ENCODE data around the gene MINDY3. TPM values are rescaled to one million over a fixed set of nuclear protein-coding genes. Genes with fewer than 3 reads are reported as not detected.
"Not testable (repeated sequence)": the region's sequence is repeated elsewhere in the genome, so short reads cannot be mapped to it uniquely, and the experiment has no call there.

MINDY3 gene
- 28.9 TPM for polyA plus RNA-seq (ENCODE audit: insufficient read length)

DNA sequence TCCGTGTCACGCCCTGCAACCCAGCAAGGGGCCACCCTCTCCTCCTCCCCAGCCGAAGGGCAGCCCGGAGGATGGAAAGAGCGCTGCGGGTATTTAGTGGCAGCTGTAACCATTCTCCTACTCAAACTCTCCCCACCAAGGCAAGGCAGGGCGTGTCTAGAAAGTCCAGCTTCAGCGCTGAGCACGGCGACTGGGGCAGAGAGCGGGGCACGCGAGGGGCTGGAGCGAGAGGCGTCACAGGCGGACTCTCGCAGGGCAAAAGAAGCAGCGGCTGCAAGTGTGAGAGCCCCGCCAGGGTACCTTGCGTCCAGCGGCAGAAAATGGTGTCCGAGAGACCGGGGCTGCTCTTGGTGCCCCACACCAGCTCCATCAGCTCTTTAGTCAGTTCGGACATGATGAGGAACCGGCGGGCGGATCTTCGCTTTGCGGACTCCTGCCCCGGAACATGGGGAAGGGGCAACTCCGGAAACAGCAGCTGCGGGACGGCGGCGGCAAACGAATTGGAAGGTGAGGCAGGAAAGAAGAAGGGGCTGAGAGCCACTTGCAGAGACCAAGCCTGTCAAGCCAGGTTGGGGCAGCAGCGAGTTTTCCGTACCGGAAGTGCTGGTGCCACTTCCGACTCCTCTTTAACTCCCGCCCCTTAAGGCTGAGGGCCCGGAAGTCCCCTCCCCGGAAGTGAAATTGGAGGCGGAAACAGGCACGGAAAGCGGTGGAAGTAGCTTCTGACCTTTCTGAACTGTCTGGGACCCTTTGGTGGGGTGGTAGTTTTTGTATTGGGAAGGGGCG lies at the start of gene MINDY3:
MINDY3 (minus strand) TSS at position 602 of the 786 bp plus-strand sequence; CDS start at position 394, 208 bp downstream.
- peak; percentile 87 for DNase-seq

DNA sequence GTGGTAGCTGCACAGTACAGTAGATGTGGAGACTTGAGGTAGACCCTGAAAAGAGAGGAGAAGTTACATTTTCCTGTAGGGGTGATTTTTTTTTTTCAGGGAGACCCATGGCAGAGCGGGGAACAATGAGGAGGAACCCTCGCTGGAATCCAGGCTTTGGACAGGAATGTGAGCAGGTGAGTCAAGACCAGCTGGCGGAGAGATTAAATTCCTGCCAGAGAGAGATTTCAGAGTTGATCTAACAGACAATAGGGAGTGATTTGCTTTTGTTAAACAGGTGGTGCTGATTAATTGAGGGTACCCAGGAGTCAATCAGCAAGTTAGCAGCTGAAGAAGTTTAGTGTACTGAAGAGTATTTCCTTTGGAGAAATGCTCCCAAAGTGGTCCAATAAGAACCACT lies 41.6 kb upstream of the MINDY3 start:
- DNase-seq: no peak

DNA sequence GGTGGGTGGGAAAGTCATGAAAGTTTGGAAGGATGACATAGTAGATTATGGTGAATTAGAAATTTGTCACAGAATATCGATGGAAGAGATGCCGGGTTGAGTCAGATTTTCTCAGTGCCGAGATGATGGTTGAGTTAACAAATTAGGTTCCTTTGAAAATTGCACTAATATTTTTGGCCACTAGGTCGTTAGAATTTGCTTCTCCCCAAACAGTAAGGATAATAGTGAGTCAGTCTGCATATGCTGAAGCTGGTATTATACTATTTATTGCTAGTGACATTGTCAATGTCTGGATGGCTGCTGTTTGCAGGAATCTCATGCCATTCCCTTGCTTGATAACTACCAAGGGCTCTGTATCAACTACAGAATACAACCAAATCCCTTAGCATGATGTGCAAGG lies 37.7 kb upstream of the MINDY3 start:
- no peak for DNase-seq

DNA sequence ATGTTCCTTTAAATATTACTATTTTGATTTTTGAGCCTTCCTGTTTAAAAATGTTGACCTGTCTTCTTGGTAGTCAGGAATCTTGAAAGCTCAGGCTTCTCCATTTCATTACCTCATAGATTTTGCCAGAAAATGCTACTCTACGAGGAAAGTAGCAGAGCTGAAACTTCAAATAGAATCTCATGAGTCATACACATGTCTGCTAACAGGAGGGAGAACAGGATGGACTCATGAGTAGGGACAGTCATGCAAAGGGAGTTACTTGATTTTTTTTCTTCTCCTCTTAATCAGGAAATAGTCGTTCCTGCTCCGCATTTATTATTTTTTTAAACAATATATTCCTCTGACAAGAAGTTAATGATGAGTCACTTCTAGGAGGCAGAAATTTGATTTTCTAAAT lies 37.0 kb upstream of the MINDY3 start:
- DNase-seq: no peak

DNA sequence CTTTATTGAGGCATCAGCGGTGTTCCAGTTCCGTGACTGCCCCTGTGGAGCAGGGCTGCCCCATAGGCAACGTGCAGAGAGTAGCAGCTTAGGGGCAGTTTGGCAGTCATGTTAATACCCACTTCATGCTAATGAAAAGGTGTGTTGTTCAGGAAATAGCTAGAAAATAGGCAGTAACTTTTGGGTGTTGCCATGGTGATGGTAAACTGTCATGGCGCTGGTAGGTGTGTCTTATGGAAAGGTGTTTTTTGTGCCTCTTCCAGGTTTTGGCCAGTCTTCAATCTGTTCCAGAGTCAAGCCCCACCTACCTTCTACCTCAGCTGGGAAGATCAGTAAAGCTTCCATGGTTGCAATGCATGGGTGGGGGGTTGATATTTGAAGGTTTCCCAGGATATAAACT lies 36.3 kb upstream of the MINDY3 start:
- DNase-seq: no peak

DNA sequence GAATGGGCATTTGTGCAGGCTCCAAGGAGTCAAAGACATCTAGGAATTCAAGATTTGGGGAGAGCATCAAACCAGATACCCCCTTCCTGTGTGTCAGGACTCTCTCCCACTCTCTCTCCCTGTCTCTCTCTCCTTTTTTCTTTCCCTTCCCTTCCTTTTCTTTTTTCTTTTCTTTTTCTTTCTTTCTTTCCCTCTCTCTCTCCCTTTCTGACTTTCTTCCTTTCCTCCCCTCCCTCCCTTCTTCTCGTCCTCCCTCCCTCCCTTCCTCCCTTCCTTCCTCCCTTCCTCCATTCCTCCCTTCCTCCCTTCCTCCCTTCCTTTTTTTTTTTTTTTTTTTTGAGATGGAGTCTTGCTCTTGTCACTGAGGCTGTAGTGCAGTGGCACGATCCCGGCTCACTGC lies 24.1 kb upstream of the MINDY3 start:
- no peak for DNase-seq

DNA sequence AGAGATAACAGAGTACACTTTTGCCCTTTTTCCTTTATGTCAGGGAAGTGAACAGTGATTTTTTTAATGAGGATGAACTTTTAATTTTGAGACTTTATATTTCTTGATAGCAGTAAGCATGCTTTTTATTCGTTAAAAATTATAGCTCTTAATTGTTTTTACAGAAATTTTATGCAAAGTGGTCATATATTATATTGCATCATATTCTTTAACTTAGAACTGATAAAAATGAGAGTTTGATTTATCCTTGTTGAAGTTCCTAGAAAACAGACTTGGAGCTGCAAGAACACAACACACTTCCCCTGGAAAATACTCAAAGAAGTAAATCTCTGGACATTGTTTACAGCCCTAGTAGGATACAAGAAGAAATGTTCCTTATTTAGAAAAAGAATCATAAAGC lies 21.2 kb upstream of the MINDY3 start:
- DNase-seq: no peak

DNA sequence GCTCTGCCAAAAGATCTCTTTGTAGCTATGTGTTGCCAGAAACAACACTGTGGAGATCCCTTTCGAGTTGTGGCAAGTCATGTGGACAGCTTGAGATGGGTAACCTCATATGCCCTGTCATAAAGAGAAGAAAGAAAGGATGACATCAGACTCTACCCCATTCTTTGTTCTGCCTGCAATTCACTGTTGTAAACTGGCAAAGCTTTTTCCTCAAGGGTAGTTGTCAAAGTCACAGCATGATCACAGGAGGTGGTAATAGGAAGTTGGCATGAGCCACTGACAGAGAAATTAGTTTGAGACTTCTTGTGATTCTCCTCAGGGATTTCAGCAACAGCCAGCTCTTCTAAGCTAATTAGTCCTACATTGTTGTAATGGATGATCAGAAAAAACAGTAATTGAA lies 19.4 kb upstream of the MINDY3 start:
- no peak for DNase-seq

DNA sequence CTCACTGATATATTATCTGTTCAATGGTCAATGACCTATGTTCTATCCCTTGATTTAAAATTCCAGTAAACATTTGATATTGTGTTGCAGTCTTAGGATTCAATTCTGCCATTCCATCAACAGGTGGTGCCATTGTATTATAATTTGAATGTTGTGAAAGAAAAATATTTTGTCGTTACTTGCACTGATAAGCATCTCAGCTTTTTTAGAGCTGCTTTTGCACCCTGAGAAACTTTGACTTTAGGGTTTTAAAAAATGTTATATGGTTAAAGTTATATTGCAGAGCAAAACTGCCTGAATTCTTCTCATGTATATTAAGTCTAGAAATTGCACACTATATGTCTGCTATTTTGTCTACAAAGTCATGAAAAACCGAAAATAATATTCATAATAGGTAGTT lies 18.8 kb upstream of the MINDY3 start:
- DNase-seq: no peak

DNA sequence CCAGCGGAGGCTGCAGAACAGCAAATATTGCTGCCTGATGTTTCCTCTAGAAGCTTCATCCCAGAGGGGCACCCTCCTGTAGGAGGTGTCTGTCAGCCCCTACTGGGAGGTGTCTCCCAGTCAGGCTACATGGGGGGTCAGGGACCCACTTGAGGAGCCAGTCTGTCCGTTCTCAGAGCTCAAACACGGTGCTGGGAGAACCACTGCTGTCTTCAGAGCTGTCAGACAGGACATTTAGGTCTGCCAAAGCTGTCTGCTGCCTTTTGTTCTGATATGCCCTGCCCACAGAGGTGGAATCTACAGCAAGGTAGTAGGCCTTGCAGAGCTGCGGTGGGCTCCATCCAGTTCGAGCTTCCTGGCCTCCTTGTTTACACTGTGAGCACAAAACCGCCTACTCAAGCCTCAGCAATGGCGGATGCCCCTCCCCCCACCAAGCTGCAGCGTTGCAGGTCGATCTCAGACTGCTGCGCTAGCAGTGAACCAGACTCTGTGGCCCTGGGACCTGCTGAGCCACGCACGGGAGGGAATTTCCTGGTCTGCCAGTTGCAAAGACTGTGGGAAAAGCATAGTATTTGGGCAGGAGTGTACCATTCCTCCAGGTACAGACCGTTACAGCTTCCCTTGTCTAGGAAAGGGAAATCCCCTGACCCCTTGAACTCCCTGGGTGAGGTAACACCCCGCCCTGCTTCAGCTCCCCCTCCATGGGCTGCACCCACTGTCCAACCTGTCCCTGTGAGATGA lies 17.7 kb upstream of the MINDY3 start:
- DNase-seq: no peak

DNA sequence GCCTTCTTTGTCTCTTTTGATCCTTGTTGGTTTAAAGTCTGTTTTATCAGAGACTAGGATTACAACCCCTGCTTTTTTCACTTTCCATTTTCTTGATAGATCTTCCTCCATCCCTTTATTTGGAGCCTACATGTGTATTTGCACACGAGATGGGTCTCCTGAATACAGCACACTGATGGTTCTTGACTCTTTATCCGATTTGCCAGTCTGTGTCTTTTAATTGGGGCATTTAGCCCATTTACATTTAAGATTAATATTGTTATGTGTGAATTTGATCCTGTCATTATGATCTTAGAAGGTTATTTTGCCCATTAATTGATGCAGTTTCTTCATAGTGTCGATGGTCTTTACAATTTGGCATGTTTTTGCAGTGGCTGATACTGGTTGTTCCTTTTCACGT lies 16.0 kb upstream of the MINDY3 start:
- DNase-seq: not testable (repeated sequence)

DNA sequence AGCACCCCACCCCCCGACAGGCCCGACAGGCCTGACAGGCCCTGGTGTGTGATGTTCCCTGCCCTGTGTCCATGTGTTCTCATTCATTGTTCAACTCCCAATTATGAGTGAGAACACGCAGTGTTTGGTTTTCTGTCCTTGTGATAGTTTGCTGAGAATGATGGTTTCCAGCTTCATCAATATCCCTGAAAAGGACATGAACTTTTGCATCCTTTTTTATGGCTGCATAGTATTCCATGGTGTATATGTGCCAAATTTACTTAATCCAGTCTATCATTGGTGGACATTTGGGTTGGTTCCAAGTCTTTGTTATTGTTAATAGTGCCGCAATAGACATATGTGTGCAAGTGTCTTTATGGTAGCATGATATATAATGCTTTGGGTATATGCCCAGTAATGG lies 12.3 kb upstream of the MINDY3 start:
- DNase-seq: not testable (repeated sequence)

DNA sequence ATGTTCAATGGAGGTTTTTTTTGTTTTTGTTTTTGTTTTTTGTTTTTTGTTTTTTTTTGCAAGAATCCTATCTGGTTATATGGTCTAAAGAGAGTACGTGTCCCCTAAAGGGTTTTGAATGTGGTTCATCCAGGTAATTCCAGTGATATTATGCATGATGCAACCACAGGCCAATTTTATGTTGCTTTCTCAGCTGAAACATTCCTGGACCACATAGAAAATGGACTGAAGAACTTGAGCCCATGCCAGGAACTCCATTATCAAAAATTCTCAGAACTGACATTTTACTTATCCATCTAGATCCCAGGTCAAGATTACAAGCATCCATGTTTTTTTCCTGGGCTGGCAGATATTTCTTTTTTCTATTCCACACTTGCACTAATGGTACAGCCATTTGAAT lies 11.5 kb upstream of the MINDY3 start:
- DNase-seq: no peak

DNA sequence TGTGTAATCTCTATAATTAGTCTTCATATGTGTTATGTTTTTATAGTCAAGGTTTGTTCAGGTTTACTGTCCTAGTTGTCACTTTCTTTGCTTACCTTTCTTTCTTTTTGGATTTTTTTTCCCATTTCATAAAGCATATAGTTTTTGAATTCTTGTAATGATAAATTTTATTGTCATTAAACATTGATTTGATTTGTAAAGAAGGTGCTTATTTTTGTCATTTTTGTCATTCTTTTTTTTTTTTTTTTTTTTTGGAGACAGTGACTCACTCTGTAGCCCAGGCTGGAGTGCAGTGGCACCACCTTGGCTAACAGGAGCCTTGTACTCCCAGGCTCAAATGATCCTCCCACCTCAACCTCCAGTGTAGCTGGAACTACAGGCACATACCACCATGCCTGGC lies 9.6 kb upstream of the MINDY3 start:
- no peak for DNase-seq

DNA sequence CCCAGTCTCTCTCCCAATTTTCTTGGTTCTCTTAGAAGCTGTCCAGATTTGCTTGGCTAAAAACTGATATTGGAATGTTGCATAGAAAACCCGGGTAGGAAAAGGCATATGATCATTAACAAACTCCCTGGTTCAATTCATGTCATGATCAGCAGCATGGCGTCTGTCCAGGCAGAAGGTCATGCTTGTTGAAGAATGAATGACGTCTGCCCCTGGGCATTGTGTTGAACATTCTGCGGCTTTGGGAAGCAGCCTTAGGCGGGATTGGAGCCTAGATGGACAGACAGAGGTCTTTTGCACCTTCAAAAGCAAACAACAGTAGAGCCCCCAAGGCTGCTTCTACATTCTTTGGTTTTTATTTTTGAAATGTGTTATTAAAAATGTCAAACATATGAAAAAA lies 7.7 kb upstream of the MINDY3 start:
- no peak for DNase-seq

DNA sequence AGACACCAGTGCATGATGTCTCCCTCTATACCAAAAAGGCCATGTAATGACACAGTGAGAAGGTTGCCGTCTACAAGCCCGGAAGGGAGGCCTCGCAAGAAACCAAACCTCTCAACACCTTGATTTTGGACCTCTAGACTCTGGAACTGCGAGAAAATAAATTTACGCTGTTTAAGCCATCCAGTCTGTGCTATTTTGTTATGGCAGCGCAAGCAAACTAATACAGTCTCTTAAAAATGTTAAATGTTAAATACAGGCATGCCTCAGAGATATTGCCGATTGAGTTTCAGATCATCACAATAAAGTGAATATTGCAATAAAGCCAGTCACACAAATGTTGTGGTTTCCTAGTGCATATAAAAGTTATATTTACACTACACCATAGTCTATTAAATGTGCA lies 5.0 kb upstream of the MINDY3 start:
- no peak for DNase-seq

DNA sequence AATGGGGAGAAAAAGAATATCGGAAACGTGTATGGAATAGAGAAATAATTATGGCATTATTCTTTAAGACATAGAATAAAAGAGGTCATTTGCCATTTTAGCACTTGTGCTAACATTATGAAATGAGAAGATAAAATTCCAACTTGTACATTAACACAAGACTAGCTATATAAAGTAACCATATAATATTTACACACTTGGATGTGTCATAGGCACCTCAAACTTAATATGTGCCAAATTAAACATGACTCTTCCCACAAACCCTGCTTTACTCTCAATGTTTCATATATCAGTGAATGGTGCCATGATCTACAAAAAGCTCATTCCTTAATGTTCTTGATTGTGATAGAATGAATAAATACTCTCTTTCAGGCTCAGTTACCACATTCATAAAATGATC lies 4.1 kb upstream of the MINDY3 start:
- DNase-seq: no peak

DNA sequence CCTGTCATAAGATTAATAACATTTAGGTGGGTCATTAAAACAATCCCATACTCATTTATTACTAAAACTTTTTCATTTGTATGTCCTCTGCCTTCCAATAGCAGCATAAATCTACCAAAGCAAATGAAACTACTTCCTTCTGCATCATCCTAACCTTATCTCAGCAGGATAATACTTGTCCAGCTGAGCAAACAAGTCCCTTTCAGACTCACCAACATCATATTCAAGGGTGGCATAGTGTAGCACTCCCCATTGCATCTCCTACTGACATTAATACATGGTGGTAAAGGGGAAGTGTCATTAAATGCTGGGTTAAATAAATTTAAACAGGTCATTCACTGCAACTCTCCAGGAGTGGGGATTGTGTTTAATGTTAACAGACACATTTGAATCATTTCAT lies 3.4 kb upstream of the MINDY3 start:
- no peak for DNase-seq

DNA sequence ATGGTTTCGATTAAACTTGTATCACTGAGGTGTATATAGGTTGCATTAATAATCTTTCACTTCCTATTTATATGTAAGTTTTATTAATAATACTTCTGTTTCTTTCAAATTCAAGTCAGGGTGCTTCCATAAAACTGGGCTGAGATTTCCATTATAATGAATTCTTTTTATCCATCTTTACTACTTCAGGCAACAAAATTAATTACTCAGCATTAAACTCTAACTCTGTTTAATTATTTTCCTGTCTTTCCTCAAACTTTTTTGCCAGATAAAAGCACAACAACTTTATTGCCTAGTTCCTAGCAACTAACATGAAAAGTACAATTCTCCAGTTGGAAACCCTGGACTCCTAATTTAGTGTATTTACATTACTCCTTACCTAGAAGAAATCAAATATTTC lies 3.0 kb upstream of the MINDY3 start:
- DNase-seq: no peak

DNA sequence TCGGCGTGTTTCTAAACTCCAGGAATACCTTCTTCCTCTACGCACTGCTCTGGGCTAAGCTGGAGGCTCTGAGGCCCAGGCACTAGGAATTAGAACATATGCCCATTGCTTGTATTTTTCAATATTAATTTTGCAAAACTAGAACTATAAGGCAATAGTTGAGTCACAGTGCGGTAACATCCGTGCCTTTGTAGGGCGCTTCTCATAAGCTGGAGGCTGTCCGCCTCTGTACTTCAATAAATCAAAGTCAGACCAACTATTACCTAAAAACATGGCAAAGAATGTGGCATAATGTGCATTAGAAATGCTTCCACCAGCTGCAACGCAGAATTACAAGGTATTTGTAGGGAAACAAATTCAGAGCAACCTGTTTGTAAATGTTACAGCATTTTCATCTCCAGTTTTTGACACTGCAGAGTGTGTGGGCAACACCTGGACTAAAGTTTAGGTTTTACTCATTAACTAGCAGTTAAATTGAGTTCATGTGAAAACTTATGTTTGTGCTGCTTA lies 440 bp upstream of the MINDY3 start:
- DNase-seq: no peak

DNA sequence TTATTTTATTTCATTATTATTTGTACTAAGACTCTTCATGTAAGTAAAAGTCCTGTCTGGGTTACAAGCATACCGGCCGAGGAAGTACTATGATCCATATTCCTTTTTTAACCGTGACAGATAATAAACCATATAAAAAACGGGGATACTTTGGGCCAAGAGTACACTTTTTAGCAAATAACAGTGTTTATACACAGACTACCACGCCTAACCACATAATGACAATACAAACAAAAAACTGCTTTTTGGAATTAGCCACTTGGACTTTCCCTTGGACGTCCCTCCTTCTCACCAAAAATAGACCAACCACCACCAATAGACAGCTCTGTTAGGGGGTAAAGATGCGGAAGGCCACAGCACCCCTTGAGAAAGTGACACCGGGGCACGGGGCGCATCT lies 800 bp downstream of the MINDY3 start:
- no peak for DNase-seq

DNA sequence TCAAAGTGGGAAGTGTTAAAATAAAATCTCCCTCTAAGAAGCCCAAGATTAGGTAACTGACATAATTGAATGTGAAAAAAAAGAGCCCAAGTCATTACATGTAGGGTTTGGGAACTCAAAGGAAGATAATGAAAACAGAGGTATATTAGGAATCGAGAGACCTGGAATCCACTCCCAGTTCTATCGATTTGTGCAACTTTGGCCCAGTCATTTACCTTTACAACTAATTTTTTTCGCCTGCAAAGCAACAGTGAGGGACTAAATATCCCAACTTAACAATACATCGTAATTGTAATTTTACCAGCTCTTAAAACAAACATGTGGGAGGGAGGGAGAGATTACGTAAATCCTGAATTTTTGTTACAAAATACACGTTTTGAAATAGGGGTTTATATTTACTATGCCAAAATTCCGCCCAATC lies 1.4 kb downstream of the MINDY3 start:
- DNase-seq: no peak

DNA sequence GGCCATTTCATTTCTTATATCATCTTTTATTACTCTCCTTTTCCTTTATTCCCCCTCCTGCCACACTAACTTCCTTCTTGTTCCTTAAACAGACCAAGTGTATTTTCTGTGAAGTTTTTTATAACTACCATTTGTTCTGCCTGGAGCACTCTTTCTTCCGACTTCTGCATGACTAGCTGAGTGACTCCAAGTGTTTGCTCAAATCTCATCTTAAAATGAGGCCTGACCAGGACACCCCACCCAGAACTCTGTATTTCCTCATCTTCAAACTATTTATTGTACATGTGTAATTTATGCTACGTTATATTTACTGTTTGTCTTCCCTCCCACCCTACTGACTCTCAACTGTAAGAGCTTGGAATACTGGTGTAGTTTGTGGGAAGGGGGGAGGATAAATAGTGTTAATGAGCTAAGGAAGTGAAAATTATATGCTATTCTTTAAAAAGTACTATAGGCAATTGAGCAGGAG lies 3.2 kb downstream of the MINDY3 start:
- no peak for DNase-seq

Data from hindlimb muscle (tissue), 1 donor.